ENCODE data around the gene ZNRF3. TPM values are rescaled to one million over a fixed set of nuclear protein-coding genes. Genes with fewer than 3 reads are reported as not detected.

ZNRF3 gene
- total and polyA plus RNA-seq, 9 donors, result 5.5 to 8.7 (median 8.1) TPM

DNA sequence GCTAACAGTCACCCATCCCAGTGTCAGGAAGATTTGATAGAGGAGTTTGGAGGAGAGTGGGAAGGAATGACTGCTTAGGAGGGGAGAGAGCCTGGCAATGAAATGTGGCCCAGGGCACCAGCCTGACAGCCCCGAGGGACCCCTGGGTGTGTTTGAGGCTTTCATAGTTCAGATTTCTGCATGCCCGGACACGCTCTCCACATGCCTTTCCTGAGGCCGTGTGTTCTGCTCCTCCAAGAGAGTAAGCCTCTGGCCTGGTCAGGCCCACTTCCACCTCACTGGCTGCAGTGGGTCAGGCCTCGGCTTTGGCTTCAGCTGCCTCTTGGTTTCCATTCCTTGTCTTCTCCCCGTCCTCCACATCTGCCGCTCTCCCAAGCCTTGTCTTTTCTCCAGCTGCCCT is 99.8 kb downstream of the ZNRF3 start:
- no peak for DNase-seq
- no peaks in the 10 kb centered on the region for H3K27me3 ChIP-seq (ENCODE audit: control insufficient read depth, insufficient read depth, low read length)
- no peak overlapping the region for H3K4me3 ChIP-seq (ENCODE audit: low read length)
- H3K4me1 ChIP-seq (ENCODE audit: control insufficient read depth, insufficient read depth, low read length), result peaks cover 41% of the 10 kb centered on the region
- peak overlapping the region; percentile 55 for H3K27ac ChIP-seq (ENCODE audit: low read length)
- H3K36me3 ChIP-seq (ENCODE audit: control insufficient read depth, insufficient read depth, low read length), result peaks cover 9% of the 10 kb centered on the region
- no peaks in the 10 kb centered on the region for H3K9me3 ChIP-seq (replicated peaks; ENCODE audit: control insufficient read depth, low read depth, low read length)
- WGBS (ENCODE audit: insufficient coverage), result 78% methylated on average over 7 of the region's 7 CpGs

DNA sequence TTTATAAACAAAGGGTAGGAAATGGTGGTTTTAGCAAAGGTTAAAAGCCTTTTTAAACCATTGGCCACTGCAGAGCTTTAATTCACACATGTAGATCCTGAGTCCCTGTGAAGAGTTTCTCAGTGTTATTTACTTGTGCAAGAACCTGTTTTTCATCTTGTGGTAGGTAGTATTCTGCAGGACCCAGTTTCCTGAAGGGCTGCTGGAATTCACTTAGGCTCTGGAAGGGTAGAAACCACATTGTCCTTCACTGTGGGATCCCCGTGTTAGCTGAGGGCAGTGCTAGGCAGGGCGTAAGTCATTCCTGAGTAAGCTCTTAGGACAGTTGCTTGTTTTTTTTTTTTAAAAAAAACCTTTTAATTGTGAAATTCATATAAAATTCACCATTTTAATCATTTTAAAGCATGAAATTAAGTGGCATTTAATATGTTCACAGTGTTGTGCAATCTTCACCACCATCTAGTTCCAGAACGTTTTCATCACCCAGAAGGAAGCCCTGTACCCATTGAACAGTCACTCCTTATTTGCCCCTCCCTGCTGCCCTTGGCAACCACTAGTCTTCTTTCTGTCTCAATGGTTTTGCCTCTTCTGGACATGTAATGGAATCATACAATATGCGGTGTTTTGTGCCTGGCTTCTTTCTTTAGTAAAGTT is 100.5 kb downstream of the ZNRF3 start:
- H3K4me1 ChIP-seq (ENCODE audit: control insufficient read depth, insufficient read depth, low read length), result peaks cover 38% of the 10 kb centered on the region
- no peak for DNase-seq
- 67% methylated on average over 1 of the region's 4 CpGs for WGBS (ENCODE audit: insufficient coverage)
- no peak overlapping the region for H3K4me3 ChIP-seq (ENCODE audit: low read length)
- peaks cover 16% of the 10 kb centered on the region for H3K36me3 ChIP-seq (ENCODE audit: control insufficient read depth, insufficient read depth, low read length)
- H3K9me3 ChIP-seq (replicated peaks; ENCODE audit: control insufficient read depth, low read depth, low read length), result no peaks in the 10 kb centered on the region
- no peaks in the 10 kb centered on the region for H3K27me3 ChIP-seq (ENCODE audit: control insufficient read depth, insufficient read depth, low read length)
- H3K27ac ChIP-seq (ENCODE audit: low read length), result no peak overlapping the region

DNA sequence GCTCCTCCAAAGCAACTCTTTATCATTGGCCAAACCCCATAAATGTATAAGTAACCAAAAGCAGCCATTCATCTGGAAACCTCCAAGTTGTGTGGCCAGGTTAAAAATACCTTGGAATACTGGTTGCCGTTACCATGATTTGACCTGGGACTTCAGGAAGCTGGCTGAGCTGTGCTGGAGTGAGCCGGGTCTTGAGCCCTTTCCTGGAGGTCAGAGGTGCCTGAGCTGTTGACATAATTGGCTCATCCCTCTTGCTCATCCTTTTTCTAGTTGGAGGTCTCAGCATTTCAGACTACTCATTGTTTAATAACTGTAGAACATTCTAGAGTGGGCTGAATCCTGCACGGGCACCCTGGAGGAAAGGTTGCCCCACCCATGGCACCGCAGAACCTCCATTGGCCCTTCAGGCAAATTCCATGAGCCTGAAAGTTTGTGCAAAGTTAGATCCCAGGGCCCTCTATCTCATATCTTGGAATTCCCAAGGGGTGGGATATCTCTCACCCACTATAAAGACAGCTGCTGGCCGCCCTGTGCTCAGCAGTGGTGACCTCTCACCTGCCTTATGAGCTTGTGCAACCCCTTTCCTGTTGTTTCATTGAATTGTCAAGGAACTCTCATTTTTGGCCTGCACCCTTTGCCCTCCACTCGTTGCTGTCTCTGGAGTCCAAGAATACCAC is 101.2 kb downstream of the ZNRF3 start:
- whole genome bisulfite sequencing (ENCODE audit: insufficient coverage), result 87% methylated on average over 6 of the region's 6 CpGs
- Histone ChIP-seq H3K27me3 (ENCODE audit: control insufficient read depth, insufficient read depth, low read length) (no peaks in the 10 kb centered on the region), H3K9me3 (replicated peaks; ENCODE audit: control insufficient read depth, low read depth, low read length) (no peaks in the 10 kb centered on the region), H3K4me3 (ENCODE audit: low read length) (no peak overlapping the region), H3K4me1 (ENCODE audit: control insufficient read depth, insufficient read depth, low read length) (peaks cover 31% of the 10 kb centered on the region), H3K27ac (ENCODE audit: low read length) (no peak overlapping the region), H3K36me3 (ENCODE audit: control insufficient read depth, insufficient read depth, low read length) (peaks cover 21% of the 10 kb centered on the region)
- no peak for DNase-seq

DNA sequence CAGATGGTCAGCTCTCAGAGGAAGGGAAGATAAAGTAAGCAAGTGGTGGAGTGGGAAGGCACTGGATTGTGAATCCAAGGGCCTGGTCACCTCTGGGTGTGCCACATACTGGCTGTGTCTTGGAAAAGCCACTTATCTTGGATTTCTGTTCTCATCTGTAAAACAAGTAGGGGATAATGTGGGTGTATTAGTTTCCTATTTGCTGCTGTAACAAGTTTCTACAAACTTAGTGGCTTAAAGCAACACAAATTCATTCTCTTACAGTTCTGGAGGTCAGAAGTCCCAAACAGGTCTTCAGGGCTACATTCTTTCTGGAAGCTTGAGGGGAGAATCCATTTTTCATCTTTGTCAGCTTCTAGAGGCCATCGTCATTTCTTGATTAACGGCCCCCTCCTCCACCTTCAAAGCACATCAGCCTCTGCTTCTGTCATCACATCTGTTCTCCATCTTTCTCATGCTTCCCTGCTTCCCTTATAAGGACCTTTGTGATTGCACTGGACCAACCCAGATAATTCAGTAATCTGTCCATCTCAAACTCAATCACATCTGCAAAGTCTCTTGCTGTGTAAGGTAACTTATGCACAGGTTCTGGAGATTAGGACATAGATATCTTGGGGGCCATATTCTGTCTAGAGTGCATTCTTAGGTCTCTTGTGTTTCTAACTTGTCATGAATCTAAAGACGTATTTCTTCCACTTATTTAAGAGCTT is 102.4 kb downstream of the ZNRF3 start:
- Histone ChIP-seq H3K27me3 (ENCODE audit: control insufficient read depth, insufficient read depth, low read length) (no peaks in the 10 kb centered on the region), H3K4me1 (ENCODE audit: control insufficient read depth, insufficient read depth, low read length) (peaks cover 30% of the 10 kb centered on the region), H3K9me3 (replicated peaks; ENCODE audit: control insufficient read depth, low read depth, low read length) (no peaks in the 10 kb centered on the region), H3K36me3 (ENCODE audit: control insufficient read depth, insufficient read depth, low read length) (peaks cover 23% of the 10 kb centered on the region), H3K27ac (ENCODE audit: low read length) (no peak overlapping the region), H3K4me3 (ENCODE audit: low read length) (no peak overlapping the region)
- DNase-seq, result no peak
- WGBS (ENCODE audit: insufficient coverage), result no CpG with 5 or more reads among the region's 3 CpGs

DNA sequence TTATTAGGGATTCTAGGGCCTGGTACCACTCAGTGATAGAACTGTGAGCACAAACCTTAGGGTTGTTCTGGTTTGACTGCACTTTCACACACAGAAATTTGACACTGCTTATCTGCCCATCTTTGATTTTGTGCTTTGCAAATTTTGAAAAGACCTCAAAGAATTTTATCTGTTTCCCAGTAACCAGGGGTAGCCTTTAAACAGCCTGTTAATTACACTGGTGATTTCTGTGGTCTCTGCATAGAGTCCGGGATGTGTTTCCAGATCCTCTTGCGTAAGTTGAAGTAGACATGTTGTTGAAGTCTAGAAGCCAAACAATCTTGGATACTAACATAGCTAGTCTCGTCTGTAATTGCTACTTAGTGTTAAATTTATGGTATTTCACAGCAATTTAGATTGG is 103.0 kb downstream of the ZNRF3 start:
- Histone ChIP-seq H3K27me3 (ENCODE audit: control insufficient read depth, insufficient read depth, low read length) (no peaks in the 10 kb centered on the region), H3K4me3 (ENCODE audit: low read length) (no peak overlapping the region), H3K36me3 (ENCODE audit: control insufficient read depth, insufficient read depth, low read length) (peaks cover 24% of the 10 kb centered on the region), H3K27ac (ENCODE audit: low read length) (no peak overlapping the region), H3K9me3 (replicated peaks; ENCODE audit: control insufficient read depth, low read depth, low read length) (no peaks in the 10 kb centered on the region), H3K4me1 (ENCODE audit: control insufficient read depth, insufficient read depth, low read length) (peaks cover 30% of the 10 kb centered on the region)
- no peak for DNase-seq
- no CpG with 5 or more reads among the region's 3 CpGs for WGBS (ENCODE audit: insufficient coverage)

DNA sequence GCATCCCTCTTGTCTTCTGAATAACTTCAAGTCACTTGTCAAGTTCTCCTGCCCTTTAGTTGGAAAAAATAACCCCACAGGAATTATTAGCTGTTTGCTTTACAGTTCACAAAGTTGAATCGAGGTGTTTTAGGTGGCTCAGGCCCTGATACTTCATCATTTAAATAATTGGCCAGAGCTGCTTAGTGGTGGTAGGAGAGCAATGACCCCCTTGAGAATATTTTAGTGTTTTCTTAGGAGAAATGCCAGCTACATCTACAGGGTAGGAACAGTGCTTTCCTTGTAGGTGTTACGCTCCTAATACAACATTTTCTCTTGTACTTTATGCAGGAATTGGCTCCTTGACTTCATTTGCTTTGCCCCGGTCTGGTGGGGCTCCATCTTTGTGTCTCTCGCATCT is 105.1 kb downstream of the ZNRF3 start:
- Histone ChIP-seq H3K36me3 (ENCODE audit: control insufficient read depth, insufficient read depth, low read length) (peaks cover 24% of the 10 kb centered on the region), H3K27me3 (ENCODE audit: control insufficient read depth, insufficient read depth, low read length) (no peaks in the 10 kb centered on the region), H3K27ac (ENCODE audit: low read length) (no peak overlapping the region), H3K4me1 (ENCODE audit: control insufficient read depth, insufficient read depth, low read length) (peaks cover 33% of the 10 kb centered on the region), H3K4me3 (ENCODE audit: low read length) (no peak overlapping the region), H3K9me3 (replicated peaks; ENCODE audit: control insufficient read depth, low read depth, low read length) (no peaks in the 10 kb centered on the region)
- WGBS (ENCODE audit: insufficient coverage), result no CpG with 5 or more reads among the region's 4 CpGs
- no peak for DNase-seq

DNA sequence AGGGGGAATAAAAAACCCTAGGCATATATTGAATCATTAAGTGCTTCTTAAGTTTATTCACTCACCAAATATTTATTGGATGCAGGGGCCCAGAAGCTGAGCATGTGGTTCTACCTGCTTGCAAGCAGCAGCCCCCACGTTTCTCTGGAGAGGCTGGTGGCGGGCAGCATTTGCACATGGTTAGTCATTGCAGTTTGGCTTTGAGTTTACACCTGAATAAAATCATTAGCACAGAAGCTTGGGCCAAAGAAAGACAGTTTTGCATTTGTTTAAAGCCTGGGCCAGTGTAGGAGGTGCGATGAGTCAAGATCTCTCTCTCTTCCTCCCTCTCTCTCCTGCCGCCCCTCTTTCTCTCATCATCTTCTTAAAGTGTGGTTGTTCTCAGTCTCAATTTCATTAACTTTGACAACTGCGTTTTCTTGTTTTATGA is 105.7 kb downstream of the ZNRF3 start:
- H3K9me3 ChIP-seq (replicated peaks; ENCODE audit: control insufficient read depth, low read depth, low read length), result no peaks in the 10 kb centered on the region
- H3K4me1 ChIP-seq (ENCODE audit: control insufficient read depth, insufficient read depth, low read length), result peaks cover 27% of the 10 kb centered on the region
- peaks cover 24% of the 10 kb centered on the region for H3K36me3 ChIP-seq (ENCODE audit: control insufficient read depth, insufficient read depth, low read length)
- H3K4me3 ChIP-seq (ENCODE audit: low read length), result no peak overlapping the region
- H3K27ac ChIP-seq (ENCODE audit: low read length), result no peak overlapping the region
- WGBS (ENCODE audit: insufficient coverage), result no CpG with 5 or more reads among the region's 5 CpGs
- no peak for DNase-seq
- H3K27me3 ChIP-seq (ENCODE audit: control insufficient read depth, insufficient read depth, low read length), result no peaks in the 10 kb centered on the region

DNA sequence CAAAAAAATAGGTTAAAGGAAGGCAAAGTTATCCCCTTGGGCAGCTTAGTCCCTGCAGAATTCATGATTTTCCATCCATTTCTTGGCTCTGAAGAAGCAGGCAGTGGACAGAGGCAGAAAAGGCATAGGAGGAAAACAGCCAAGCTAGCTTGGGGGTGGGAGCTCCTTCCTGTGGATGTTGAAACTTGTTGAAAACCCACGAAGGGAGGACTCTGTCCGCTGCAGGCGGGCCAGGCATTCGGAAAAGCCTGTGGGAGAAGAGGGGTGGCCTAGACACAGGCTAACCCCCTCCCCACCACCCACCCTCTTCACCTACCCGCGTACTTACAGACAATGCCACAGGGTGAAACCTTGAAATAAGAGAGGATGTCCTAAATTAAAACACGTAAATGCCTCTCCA is 106.1 kb downstream of the ZNRF3 start:
- no peak overlapping the region for H3K27ac ChIP-seq (ENCODE audit: low read length)
- H3K4me1 ChIP-seq (ENCODE audit: control insufficient read depth, insufficient read depth, low read length), result peaks cover 24% of the 10 kb centered on the region
- H3K27me3 ChIP-seq (ENCODE audit: control insufficient read depth, insufficient read depth, low read length), result no peaks in the 10 kb centered on the region
- no peak overlapping the region for H3K4me3 ChIP-seq (ENCODE audit: low read length)
- no CpG with 5 or more reads among the region's 7 CpGs for WGBS (ENCODE audit: insufficient coverage)
- DNase-seq, result no peak
- H3K36me3 ChIP-seq (ENCODE audit: control insufficient read depth, insufficient read depth, low read length), result peaks cover 24% of the 10 kb centered on the region
- H3K9me3 ChIP-seq (replicated peaks; ENCODE audit: control insufficient read depth, low read depth, low read length), result no peaks in the 10 kb centered on the region

DNA sequence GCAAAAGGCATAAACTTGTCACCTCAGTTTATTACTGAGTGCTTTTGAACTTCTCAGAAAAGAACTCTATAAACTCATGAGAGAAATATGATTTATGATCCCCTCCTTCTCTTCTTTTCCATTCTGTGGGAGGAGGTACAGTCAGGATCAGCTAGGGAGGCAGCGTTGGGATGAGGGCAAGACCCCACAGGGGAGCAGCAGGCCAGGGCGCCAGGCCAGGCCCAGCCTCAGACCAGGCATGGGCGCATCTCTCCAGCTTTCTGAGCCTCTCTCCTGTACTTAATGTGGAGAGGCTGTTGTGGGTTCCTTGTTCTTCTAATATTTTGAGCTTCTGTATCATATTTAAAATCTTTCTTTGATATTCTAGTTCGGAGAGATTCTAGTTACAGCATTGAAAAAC is 106.5 kb downstream of the ZNRF3 start:
- no peaks in the 10 kb centered on the region for H3K9me3 ChIP-seq (replicated peaks; ENCODE audit: control insufficient read depth, low read depth, low read length)
- peaks cover 24% of the 10 kb centered on the region for H3K36me3 ChIP-seq (ENCODE audit: control insufficient read depth, insufficient read depth, low read length)
- no peak overlapping the region for H3K27ac ChIP-seq (ENCODE audit: low read length)
- no CpG with 5 or more reads among the region's 4 CpGs for WGBS (ENCODE audit: insufficient coverage)
- H3K27me3 ChIP-seq (ENCODE audit: control insufficient read depth, insufficient read depth, low read length), result no peaks in the 10 kb centered on the region
- no peak for DNase-seq
- H3K4me3 ChIP-seq (ENCODE audit: low read length), result no peak overlapping the region
- H3K4me1 ChIP-seq (ENCODE audit: control insufficient read depth, insufficient read depth, low read length), result peaks cover 20% of the 10 kb centered on the region

DNA sequence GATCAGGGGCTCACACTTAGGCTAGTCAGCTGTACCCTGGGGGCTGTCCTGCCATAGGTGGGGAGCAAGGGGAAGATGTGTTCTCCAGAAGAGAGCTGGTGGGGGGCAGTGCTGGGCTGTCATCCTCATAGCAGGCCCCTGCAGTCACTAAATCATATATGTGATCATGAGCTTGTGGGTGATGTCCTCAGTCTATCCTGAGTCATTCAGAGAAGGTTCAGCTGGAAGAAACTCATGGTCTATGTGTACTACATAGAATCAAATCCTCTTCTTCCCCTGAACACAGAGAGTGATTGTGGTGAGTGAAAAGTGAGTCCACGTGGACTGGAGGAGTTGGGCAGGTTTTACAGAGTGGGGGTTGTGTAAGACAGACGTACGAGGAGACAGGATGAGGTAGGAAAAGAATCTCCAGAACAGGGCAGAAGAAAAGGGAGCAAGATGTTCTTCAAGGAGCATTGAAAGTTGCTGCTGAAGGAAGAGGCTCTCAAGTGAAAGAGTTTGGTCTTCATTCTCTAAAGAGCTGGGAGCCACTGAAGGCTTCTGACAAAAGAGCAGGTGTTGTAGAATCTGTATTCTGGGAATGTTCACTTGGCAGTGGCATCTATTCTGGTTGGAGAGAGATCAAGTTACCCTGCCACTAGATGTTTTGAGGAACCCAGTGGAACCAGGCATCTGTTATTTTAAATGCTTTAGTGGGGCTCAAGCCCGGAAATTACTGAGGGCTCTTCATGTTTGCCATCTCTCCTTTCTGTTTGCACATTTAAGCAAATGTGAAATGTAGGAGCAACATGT is 109.4 kb downstream of the ZNRF3 start:
- no peaks in the 10 kb centered on the region for H3K9me3 ChIP-seq (replicated peaks; ENCODE audit: control insufficient read depth, low read depth, low read length)
- peaks cover 11% of the 10 kb centered on the region for H3K4me1 ChIP-seq (ENCODE audit: control insufficient read depth, insufficient read depth, low read length)
- DNase-seq, result peak; percentile 48
- H3K27me3 ChIP-seq (ENCODE audit: control insufficient read depth, insufficient read depth, low read length), result no peaks in the 10 kb centered on the region
- peak overlapping the region; percentile 66 for H3K27ac ChIP-seq (ENCODE audit: low read length)
- peaks cover 20% of the 10 kb centered on the region for H3K36me3 ChIP-seq (ENCODE audit: control insufficient read depth, insufficient read depth, low read length)
- no peak overlapping the region for H3K4me3 ChIP-seq (ENCODE audit: low read length)
- WGBS (ENCODE audit: insufficient coverage), result 84% methylated on average over 3 of the region's 4 CpGs
